Right lobe of liver (tissue), 6 donors: ENCODE data around the gene ABCG2. TPM values are rescaled to one million over a fixed set of nuclear protein-coding genes. Genes with fewer than 3 reads are reported as not detected.
A peak's percentile ranks its signal among the peaks of the same experiment; 100 is the strongest.

ENCODE experiments used
- ATAC-seq, 4 donors: fragments of 200-7000 bp; cut with Tn5 transposase; one replicate each; pipeline ENCODE4 v1.9.1; 2020; ENCODE audit warnings: mild to moderate bottlenecking in 4 of 4, moderate library complexity in 4 of 4
- DNase-seq, 3 donors: peaks; one replicate each; pipeline ENCODE4 v3.0.0-alpha.2; 2020
- H3K27ac ChIP-seq, 3 donors: fragments of 200-600 bp; one replicate each; pipeline ENCODE4 v1.8.0; 2022
- H3K27me3 ChIP-seq, 2 donors: fragments of 200-600 bp; one replicate each; pipeline ENCODE4 v1.8.0; 2022
- H3K36me3 ChIP-seq, 4 donors: fragments of 200-600 bp; sonication (generic) in 1 of 4; one replicate each; pipeline versions ENCODE4 v1.5.1 to v1.8.0; 2017 to 2022; ENCODE audit warnings: control low read depth in 1 of 4
- H3K4me1 ChIP-seq, 4 donors: fragments of 200-600 bp; sonication (generic) in 1 of 4; one replicate each; pipeline versions ENCODE4 v1.5.1 to v1.8.0; 2017 to 2022; ENCODE audit warnings: control low read depth in 1 of 4
- H3K4me3 ChIP-seq, 3 donors: fragments of 200-600 bp; one replicate each; pipeline ENCODE4 v1.8.0; 2022
- H3K9me3 ChIP-seq, 4 donors: fragments of 200-600 bp; sonication (generic) in 1 of 4; one replicate each; pipeline versions ENCODE4 v1.5.1 to v1.8.0; 2017 to 2022; ENCODE audit warnings: control low read depth in 1 of 4
- POLR2A ChIP-seq: fragments of 450-650 bp; IDR thresholded peaks from one replicate; pipeline ENCODE4 v1.6.1; 2017; ENCODE audit warnings: antibody characterized with exemption, mild to moderate bottlenecking
- WGBS: methylation state at CpG from one replicate; pipeline ENCODE4 v1.1.6; 2018; ENCODE audit warnings: low coverage, low lambda C conversion rate; ENCODE audit not compliant: insufficient coverage; ENCODE audit errors: missing lambda C conversion rate; 5-methylcytosine and 5-hydroxymethylcytosine counted together
- intact Hi-C, 2 donors: fragments of 100-400 bp; cut with DNase I; formaldehyde crosslinking; loops; one replicate each; pipeline versions ENCODE4 v1.11.2 to v1.14.1; 2022
- total RNA-seq, 6 experiments: library from RNA; depleted of rRNA in 2 of 6; stranded (reverse); fragments of >200 nt in 2 of 6; fragmentation: NEBNext Ultra II Directional in 3 of 6; extraction: Animal tissue kit (Norgen Biotek cat#: 25700) in 3 of 6; gene quantifications; one replicate each; pipeline versions ENCODE4 v1.1.0 to v1.2.4, GENCODE V29; 2016 to 2023
- TF ChIP-seq, protein P1 (sequence below), 4 donors: fragments of 200-600 bp in 3 of 4; fragments of 450-650 bp in 1 of 4; IDR thresholded peaks; one replicate each; pipeline versions ENCODE4 v1.5.1 to v1.8.0; 2016 to 2022; ENCODE audit warnings: antibody characterized with exemption in 4 of 4, mild to moderate bottlenecking in 2 of 4
- donor health status: DM: no; HTN: yes; CAD: no.
- donor health status: DM: no; HTN: no; CAD: no.
- donor health status: DM: no; HTN: no; CAD: no.
- donor health status: DM: no; HTN: yes; CAD: no.
- donor health status: DM: no; HTN: yes; CAD: no.

The ABCG2 gene
- total RNA-seq, 6 experiments from 2014 or later: 6.4 to 11.4 (median 8.1) TPM

DNA sequence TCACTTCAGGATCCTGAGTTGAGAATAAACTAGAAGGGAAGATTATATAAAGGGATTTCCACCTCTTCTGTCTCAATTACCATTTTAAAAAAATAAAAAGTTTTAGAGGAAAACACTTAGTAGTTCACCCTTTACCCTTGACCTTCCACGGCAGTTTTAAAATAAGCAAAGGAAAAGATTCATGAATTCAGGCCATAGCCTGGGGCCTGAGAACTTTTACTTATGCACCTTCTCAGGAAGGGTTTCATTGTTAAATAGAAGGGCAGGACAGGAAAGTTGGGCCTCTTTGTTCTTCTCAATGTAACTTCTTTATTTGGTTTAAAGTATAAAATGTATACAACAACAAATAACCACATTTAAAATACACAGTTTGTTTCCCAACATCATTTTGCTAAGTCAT lies 96.1 kb downstream of the ABCG2 start:
- Histone ChIP-seq H3K27ac (peak overlapping the region in 2 of 3 donors; percentile 9 to 76), H3K9me3 (no peaks in the 10 kb centered on the region), H3K4me3 (no peak overlapping the region), H3K4me1 (peaks cover 0 to 63% (median 17%) of the 10 kb centered on the region in 4 donors), H3K27me3 (no peaks in the 10 kb centered on the region), H3K36me3 (no peaks in the 10 kb centered on the region)
- intact Hi-C loops: no loop called here
- TF ChIP-seq, protein P1, sequence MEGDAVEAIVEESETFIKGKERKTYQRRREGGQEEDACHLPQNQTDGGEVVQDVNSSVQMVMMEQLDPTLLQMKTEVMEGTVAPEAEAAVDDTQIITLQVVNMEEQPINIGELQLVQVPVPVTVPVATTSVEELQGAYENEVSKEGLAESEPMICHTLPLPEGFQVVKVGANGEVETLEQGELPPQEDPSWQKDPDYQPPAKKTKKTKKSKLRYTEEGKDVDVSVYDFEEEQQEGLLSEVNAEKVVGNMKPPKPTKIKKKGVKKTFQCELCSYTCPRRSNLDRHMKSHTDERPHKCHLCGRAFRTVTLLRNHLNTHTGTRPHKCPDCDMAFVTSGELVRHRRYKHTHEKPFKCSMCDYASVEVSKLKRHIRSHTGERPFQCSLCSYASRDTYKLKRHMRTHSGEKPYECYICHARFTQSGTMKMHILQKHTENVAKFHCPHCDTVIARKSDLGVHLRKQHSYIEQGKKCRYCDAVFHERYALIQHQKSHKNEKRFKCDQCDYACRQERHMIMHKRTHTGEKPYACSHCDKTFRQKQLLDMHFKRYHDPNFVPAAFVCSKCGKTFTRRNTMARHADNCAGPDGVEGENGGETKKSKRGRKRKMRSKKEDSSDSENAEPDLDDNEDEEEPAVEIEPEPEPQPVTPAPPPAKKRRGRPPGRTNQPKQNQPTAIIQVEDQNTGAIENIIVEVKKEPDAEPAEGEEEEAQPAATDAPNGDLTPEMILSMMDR (IDR thresholded peaks at IDR 0.05): no peak
- TF ChIP-seq POLR2A: no peak
- WGBS: 27% methylated on average over 1 of the region's 1 CpG
- peak in 1 of 4 donors; percentile 15 for ATAC-seq
- DNase-seq: no peak

DNA sequence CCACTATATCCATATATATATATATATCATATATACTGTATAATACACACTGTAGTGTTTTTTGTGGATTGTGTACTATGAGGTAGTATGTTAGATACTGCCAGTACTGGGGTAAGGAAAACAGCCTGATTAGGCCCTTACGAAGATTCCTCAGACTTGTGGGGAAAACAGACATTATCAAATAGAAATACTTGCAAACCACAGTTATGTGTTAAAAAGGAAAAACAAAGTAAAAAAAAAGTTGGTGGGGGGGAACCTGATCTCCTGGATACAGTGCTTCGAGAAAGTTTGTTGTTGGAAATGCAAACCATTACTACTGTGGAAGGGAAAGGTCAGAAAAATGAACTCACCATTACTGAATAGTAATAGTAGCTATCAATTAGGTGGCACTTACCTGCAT lies 98.0 kb downstream of the ABCG2 start:
- TF ChIP-seq, protein P1 (IDR thresholded peaks at IDR 0.05): no peak
- no peak for TF ChIP-seq POLR2A
- Histone ChIP-seq H3K4me3 (no peak overlapping the region), H3K9me3 (no peaks in the 10 kb centered on the region), H3K27me3 (no peaks in the 10 kb centered on the region), H3K36me3 (no peaks in the 10 kb centered on the region), H3K27ac (no peak overlapping the region), H3K4me1 (peaks cover 0 to 75% (median 14%) of the 10 kb centered on the region in 4 donors)
- intact Hi-C loops: no loop called here
- DNase-seq: no peak
- 72% methylated on average over 2 of the region's 2 CpGs for WGBS
- ATAC-seq: no peak

DNA sequence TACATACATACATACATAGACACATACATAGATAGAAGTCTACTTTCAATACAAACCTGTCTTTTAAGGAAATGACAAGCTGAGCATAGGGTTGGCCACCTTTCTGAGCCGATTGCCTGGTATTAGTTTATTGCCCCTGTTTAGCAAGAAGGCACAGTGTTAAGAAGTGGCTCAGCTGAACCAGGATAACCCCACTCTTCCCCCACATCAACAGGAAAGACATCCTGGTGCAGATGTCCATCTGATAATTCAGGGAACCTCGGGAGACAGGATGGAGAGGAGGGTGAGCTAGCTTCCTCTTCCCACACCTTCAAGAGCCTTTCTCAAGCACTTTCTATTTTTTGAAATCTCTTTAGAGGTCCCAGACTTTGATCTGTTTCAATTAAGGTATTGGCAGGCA lies 98.7 kb downstream of the ABCG2 start:
- ATAC-seq (no peak), DNase-seq (no peak)
- H3K4me3 ChIP-seq: no peak overlapping the region
- H3K27me3 ChIP-seq: no peaks in the 10 kb centered on the region
- H3K36me3 ChIP-seq: no peaks in the 10 kb centered on the region
- H3K27ac ChIP-seq: peak overlapping the region in 1 of 3 donors; percentile 11
- TF ChIP-seq, protein P1 (IDR thresholded peaks at IDR 0.05): no peak
- TF ChIP-seq POLR2A: no peak
- H3K4me1 ChIP-seq: peaks cover 0 to 68% (median 14%) of the 10 kb centered on the region in 4 donors
- 24% methylated on average over 2 of the region's 2 CpGs for WGBS
- intact Hi-C loops: loop anchor here in 1 of 2 donors (10.0 kb wide), 1 partner anchor 155 kb away; no protein-coding TSS in a partner anchor
- H3K9me3 ChIP-seq: no peaks in the 10 kb centered on the region

DNA sequence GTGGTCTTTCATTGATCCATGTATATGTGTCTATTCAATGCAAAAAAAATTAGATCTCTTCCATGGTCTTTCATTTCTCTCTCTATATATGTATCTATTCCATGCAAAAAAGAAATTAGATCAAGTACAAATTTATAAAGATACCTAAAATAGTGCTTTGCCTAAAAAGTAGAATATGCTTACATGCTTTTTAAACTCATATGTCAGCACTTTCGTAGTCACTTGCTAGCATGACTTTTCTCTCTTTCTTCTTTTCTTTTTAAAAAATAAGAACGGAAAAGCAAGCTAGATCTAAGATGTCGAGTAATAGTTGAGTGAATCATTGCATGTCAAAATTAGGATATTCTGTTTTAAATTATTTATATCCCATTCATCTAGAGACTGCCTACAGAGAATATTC lies 100.1 kb downstream of the ABCG2 start:
- Histone ChIP-seq H3K4me1 (peaks cover 0 to 56% (median 13%) of the 10 kb centered on the region in 4 donors), H3K27ac (no peak overlapping the region), H3K27me3 (no peaks in the 10 kb centered on the region), H3K36me3 (no peaks in the 10 kb centered on the region), H3K4me3 (no peak overlapping the region), H3K9me3 (no peaks in the 10 kb centered on the region)
- TF ChIP-seq, protein P1 (IDR thresholded peaks at IDR 0.05): no peak
- no peak for TF ChIP-seq POLR2A
- no peak for DNase-seq
- ATAC-seq: no peak
- intact Hi-C loops: loop anchor here in 1 of 2 donors (10.0 kb wide), 1 partner anchor 157 kb away; no protein-coding TSS in a partner anchor
- 93% methylated on average over 3 of the region's 3 CpGs for WGBS
